ENCODE results near the gene THY1. TPM values are rescaled to one million over a fixed set of nuclear protein-coding genes. Genes with fewer than 3 reads are reported as not detected.
"Not testable (repeated sequence)": the region's sequence is repeated elsewhere in the genome, so short reads cannot be mapped to it uniquely, and the experiment has no call there.

The THY1 gene
- total RNA-seq, 1 experiment from 2014 or later = 1.1 TPM

DNA sequence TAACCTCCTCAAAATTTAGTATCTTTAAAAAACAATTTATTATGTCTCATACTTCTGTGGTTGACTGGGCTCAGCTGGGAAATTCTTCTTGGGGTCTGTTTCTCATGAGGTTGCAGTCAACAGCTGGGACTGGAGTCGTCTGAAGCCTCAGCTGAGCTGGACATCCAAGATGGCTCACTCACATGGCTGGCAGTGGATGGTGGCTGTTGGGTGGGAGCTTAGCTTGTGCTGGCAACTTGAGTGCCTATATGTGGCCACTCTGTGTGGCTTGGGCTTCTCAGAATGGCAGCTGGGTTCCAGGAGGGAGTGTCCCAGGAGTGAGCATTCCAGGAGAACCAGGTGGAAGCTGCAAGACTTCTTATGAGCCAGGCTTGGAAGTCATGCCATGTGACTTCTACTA lies 13.2 kb downstream of the THY1 start (continued):
- TF ChIP-seq, protein P1, sequence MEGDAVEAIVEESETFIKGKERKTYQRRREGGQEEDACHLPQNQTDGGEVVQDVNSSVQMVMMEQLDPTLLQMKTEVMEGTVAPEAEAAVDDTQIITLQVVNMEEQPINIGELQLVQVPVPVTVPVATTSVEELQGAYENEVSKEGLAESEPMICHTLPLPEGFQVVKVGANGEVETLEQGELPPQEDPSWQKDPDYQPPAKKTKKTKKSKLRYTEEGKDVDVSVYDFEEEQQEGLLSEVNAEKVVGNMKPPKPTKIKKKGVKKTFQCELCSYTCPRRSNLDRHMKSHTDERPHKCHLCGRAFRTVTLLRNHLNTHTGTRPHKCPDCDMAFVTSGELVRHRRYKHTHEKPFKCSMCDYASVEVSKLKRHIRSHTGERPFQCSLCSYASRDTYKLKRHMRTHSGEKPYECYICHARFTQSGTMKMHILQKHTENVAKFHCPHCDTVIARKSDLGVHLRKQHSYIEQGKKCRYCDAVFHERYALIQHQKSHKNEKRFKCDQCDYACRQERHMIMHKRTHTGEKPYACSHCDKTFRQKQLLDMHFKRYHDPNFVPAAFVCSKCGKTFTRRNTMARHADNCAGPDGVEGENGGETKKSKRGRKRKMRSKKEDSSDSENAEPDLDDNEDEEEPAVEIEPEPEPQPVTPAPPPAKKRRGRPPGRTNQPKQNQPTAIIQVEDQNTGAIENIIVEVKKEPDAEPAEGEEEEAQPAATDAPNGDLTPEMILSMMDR (IDR thresholded peaks at IDR 0.05 in 2 of 3, conservative IDR thresholded peaks at IDR 0.05 in 1 of 3; ENCODE audit: borderline replicate concordance in 1 of 3, insufficient read depth in 1 of 3, low read depth in 2 of 3, low read length in 2 of 3) = no peak
- TF ChIP-seq, protein P2, sequence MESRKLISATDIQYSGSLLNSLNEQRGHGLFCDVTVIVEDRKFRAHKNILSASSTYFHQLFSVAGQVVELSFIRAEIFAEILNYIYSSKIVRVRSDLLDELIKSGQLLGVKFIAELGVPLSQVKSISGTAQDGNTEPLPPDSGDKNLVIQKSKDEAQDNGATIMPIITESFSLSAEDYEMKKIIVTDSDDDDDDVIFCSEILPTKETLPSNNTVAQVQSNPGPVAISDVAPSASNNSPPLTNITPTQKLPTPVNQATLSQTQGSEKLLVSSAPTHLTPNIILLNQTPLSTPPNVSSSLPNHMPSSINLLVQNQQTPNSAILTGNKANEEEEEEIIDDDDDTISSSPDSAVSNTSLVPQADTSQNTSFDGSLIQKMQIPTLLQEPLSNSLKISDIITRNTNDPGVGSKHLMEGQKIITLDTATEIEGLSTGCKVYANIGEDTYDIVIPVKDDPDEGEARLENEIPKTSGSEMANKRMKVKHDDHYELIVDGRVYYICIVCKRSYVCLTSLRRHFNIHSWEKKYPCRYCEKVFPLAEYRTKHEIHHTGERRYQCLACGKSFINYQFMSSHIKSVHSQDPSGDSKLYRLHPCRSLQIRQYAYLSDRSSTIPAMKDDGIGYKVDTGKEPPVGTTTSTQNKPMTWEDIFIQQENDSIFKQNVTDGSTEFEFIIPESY (IDR thresholded peaks at IDR 0.05; ENCODE audit: extremely low read depth, insufficient replicate concordance, low read length) = no peak
- TF ChIP-seq SIN3A (IDR thresholded peaks at IDR 0.05; ENCODE audit: low read depth) (no peak), EZH2phosphoT487 (IDR thresholded peaks at IDR 0.05; ENCODE audit: borderline replicate concordance) (no peak), RAD21 (IDR thresholded peaks at IDR 0.05; ENCODE audit: low read depth) (no peak), CBX3 (IDR thresholded peaks at IDR 0.05; ENCODE audit: low read depth) (no peak), TCF7L2 (IDR thresholded peaks at IDR 0.05; ENCODE audit: borderline replicate concordance, extremely low read depth, insufficient read depth, insufficient read length) (no peak), SP1 (IDR thresholded peaks at IDR 0.05; ENCODE audit: low read depth) (no peak), EGR1 (IDR thresholded peaks at IDR 0.05; ENCODE audit: low read depth) (no peak), POLR2A (IDR thresholded peaks at IDR 0.05; ENCODE audit: borderline replicate concordance, extremely low read depth, insufficient read depth, insufficient read length) (no peak)
- TF ChIP-seq, protein P3, sequence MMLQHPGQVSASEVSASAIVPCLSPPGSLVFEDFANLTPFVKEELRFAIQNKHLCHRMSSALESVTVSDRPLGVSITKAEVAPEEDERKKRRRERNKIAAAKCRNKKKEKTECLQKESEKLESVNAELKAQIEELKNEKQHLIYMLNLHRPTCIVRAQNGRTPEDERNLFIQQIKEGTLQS (IDR thresholded peaks at IDR 0.05) = no peak

DNA sequence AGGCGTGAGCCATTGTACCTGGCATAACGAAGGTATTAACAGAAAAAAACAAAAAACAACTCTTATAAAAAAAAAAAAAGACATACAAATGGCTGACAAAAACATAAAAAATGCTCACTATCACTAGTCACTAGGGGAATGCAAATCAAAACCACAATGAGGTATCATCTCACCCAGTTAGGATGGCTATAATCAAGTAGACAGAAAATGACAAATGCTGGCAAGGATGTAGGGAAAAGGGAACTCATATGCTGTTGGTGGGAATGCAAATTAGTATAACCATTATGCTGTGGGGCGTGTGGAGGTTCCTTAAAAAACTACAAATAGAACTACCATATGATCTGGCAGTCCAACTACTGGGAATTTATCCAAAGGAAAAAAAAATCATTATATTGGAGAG lies 17.0 kb downstream of the THY1 start:
- Histone ChIP-seq H4K20me1 (ENCODE audit: insufficient read depth) (no peaks in the 10 kb centered on the region), H3K4me1 (ENCODE audit: control insufficient read depth in 1 of 2, insufficient read depth in 2 of 2, low read length in 2 of 2) (no peaks in the 10 kb centered on the region), H3K4me3 (replicated peaks in 1 of 2; ENCODE audit: low read depth in 1 of 2, low read length in 2 of 2) (no peak overlapping the region), H3K9me3 (ENCODE audit: control insufficient read depth in 1 of 2, insufficient read depth in 1 of 2, low read depth in 1 of 2, low read length in 2 of 2) (peaks cover 0 to 4% of the 10 kb centered on the region in 2 experiments; a peak in 1 of 4 replicates), H2AFZ (ENCODE audit: low read depth, low read length, poor library complexity, severe bottlenecking) (no peak overlapping the region), H3K36me3 (ENCODE audit: control insufficient read depth in 1 of 2, insufficient read depth in 2 of 2, low read length in 2 of 2) (0 out of 4 replicates have a peak, but pooled peaks cover 0 to 2% of the 10 kb centered on the region in 2 experiments), H3K27me3 (ENCODE audit: insufficient read depth, low read length) (no peaks in the 10 kb centered on the region), H3K4me2 (ENCODE audit: low read length) (no peak overlapping the region), H3K79me2 (ENCODE audit: insufficient read depth, low read length) (no peaks in the 10 kb centered on the region), H3K27ac (ENCODE audit: low read depth, low read length) (no peak overlapping the region), H3K9ac (ENCODE audit: low read length) (no peak overlapping the region), H3K9me2 (ENCODE audit: insufficient read depth) (no peaks in the 10 kb centered on the region)
- intact Hi-C loops (cut with micrococcal nuclease) = no loop called here
- ATAC-seq (no peak), DNase-seq (ENCODE audit: low read depth, low spot score) (no peak)
- ChIA-PET POLR2A (no interaction called here), CTCF (interaction anchor here (1.5 kb wide), 1 partner anchor 68 kb away, joined by 3 read pairs; no protein-coding TSS in a partner anchor), RAD21 (ENCODE audit: low non-redundant PET in 1 of 2, low total read pairs in 2 of 2, uncharacterized antibody in 2 of 2, unreplicated experiment in 2 of 2) (no interaction called here)
- no peak for TF ChIP-seq TCF7L2 (IDR thresholded peaks at IDR 0.05; ENCODE audit: borderline replicate concordance, extremely low read depth, insufficient read depth, insufficient read length)
- no peak for TF ChIP-seq POLR2A (IDR thresholded peaks at IDR 0.05; ENCODE audit: borderline replicate concordance, extremely low read depth, insufficient read depth, insufficient read length)
- no peak for TF ChIP-seq RAD21 (IDR thresholded peaks at IDR 0.05; ENCODE audit: low read depth)
- TF ChIP-seq, protein P3 (IDR thresholded peaks at IDR 0.05) = no peak
- no peak for TF ChIP-seq CEBPB (IDR thresholded peaks at IDR 0.05; ENCODE audit: low read depth)
- TF ChIP-seq CBX3 (IDR thresholded peaks at IDR 0.05; ENCODE audit: low read depth) = no peak
- no peak for TF ChIP-seq ZFX (IDR thresholded peaks at IDR 0.05)
- no peak for TF ChIP-seq ZNF274 (IDR thresholded peaks at IDR 0.05; ENCODE audit: low read depth, low read length)
- BruUV-seq (replicated peaks) = no TSS peak

DNA sequence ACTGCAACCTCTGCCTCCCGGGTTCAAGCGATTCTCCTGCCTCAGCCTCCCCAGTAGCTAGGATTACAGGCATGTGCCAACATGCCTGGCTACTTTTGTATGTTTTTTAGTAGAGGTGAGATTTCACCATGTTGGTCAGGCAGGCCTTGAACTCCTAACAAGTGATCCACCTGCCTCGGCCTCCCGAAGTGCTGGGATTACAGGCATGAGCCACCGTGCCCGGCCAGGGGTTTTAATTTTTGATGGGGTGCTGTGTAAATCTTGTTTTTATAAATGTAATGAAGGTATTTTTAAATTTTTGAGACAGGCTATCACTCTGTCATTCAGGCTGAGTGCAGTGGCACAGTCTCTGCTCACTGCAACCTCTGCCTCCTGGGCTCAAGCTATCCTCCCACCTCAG lies 17.5 kb downstream of the THY1 start:
- ATAC-seq; RAD21 ChIA-PET (ENCODE audit: low non-redundant PET in 1 of 2, low total read pairs in 2 of 2, uncharacterized antibody in 2 of 2, unreplicated experiment in 2 of 2); POLR2A ChIA-PET; intact Hi-C loops (cut with micrococcal nuclease); H4K20me1 ChIP-seq (ENCODE audit: insufficient read depth); BruUV-seq (replicated peaks); H3K36me3 ChIP-seq (ENCODE audit: control insufficient read depth in 1 of 2, insufficient read depth in 2 of 2, low read length in 2 of 2); H3K27me3 ChIP-seq (ENCODE audit: insufficient read depth, low read length); H3K9me2 ChIP-seq (ENCODE audit: insufficient read depth); H3K9ac ChIP-seq (ENCODE audit: low read length); H3K4me3 ChIP-seq (replicated peaks in 1 of 2; ENCODE audit: low read depth in 1 of 2, low read length in 2 of 2); H3K9me3 ChIP-seq (ENCODE audit: control insufficient read depth in 1 of 2, insufficient read depth in 1 of 2, low read depth in 1 of 2, low read length in 2 of 2); H2AFZ ChIP-seq (ENCODE audit: low read depth, low read length, poor library complexity, severe bottlenecking); H3K27ac ChIP-seq (ENCODE audit: low read depth, low read length); H3K4me1 ChIP-seq (ENCODE audit: control insufficient read depth in 1 of 2, insufficient read depth in 2 of 2, low read length in 2 of 2); H3K4me2 ChIP-seq (ENCODE audit: low read length); DNase-seq (ENCODE audit: low read depth, low spot score); H3K79me2 ChIP-seq (ENCODE audit: insufficient read depth, low read length): not testable (repeated sequence)
- CTCF ChIA-PET = interaction anchor here (1.0 to 1.5 kb wide), 2 partner anchors 16 to 67 kb away, joined by 3 read pairs; no protein-coding TSS in a partner anchor
